ENCODE measurements around the gene SPAAR.

GRCh38 chr9:35899021-35899420 lies 10.3 kb upstream of the SPAAR start:
- no peak for TF ChIP-seq CTCF (IDR thresholded peaks at IDR 0.05; ENCODE audit: low read length)
- TF ChIP-seq EZH2phosphoT487 (IDR thresholded peaks at IDR 0.05; ENCODE audit: low read length), result no peak
